ENCODE measurements around the gene UHRF2.

DNA sequence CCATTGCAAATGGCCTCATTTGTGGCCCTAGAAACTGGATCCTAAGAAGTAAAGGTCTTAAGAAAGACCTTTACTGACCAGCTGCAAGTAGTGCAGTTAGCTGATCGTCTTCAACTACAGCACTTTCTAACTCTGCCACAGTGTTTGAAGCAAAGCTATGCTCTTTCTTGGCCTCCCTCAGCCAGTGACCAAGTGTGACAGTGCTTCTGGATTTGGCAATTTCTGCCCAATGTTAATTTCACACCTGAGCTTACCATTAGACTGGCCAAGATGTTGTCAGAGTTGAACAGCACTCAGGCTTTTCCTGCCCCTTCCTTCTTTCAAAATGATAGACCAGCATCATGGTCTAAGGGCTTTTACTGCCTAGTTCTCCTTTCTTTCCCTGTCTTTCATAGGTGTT, 36.1 kb downstream of the UHRF2 start:
- TF ChIP-seq, protein P1, sequence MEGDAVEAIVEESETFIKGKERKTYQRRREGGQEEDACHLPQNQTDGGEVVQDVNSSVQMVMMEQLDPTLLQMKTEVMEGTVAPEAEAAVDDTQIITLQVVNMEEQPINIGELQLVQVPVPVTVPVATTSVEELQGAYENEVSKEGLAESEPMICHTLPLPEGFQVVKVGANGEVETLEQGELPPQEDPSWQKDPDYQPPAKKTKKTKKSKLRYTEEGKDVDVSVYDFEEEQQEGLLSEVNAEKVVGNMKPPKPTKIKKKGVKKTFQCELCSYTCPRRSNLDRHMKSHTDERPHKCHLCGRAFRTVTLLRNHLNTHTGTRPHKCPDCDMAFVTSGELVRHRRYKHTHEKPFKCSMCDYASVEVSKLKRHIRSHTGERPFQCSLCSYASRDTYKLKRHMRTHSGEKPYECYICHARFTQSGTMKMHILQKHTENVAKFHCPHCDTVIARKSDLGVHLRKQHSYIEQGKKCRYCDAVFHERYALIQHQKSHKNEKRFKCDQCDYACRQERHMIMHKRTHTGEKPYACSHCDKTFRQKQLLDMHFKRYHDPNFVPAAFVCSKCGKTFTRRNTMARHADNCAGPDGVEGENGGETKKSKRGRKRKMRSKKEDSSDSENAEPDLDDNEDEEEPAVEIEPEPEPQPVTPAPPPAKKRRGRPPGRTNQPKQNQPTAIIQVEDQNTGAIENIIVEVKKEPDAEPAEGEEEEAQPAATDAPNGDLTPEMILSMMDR (IDR thresholded peaks at IDR 0.05): no peak
- no peak for TF ChIP-seq POLR2A (IDR thresholded peaks at IDR 0.05)

Data from gastroesophageal sphincter (tissue), 3 donors.